BLaER1 (cell line): ENCODE data around the gene SCAF8.

Experiments used
- H3K27ac ChIP-seq: shearing (Covaris generic); formaldehyde crosslinking; 2 replicates; pipeline ENCODE4 v1.8.1; 2022
- H3K27me3 ChIP-seq: shearing (Covaris generic); formaldehyde crosslinking; 2 replicates; pipeline ENCODE4 v1.8.1; 2022
- H3K36me3 ChIP-seq: shearing (Covaris generic); formaldehyde crosslinking; 2 replicates; pipeline ENCODE4 v1.8.1; 2022
- H3K4me1 ChIP-seq: shearing (Covaris generic); formaldehyde crosslinking; 2 replicates; pipeline ENCODE4 v1.8.1; 2022
- H3K4me2 ChIP-seq: shearing (Covaris generic); formaldehyde crosslinking; 2 replicates; pipeline ENCODE4 v1.8.1; 2022
- H3K4me3 ChIP-seq: shearing (Covaris generic); formaldehyde crosslinking; 2 replicates; pipeline ENCODE4 v1.8.1; 2022
- H3K9ac ChIP-seq: shearing (Covaris generic); formaldehyde crosslinking; 2 replicates; pipeline ENCODE4 v1.8.1; 2022
- H3K9me3 ChIP-seq: shearing (Covaris generic); formaldehyde crosslinking; 2 replicates; pipeline ENCODE4 v1.8.1; 2022
- H4K20me1 ChIP-seq: shearing (Covaris generic); formaldehyde crosslinking; 2 replicates; pipeline ENCODE4 v1.8.1; 2022
- Cebpa-rat ChIP-seq: shearing (Covaris generic); IDR thresholded peaks from 2 replicates; pipeline ENCODE4 v1.8.1; 2022

The SCAF8 gene

GRCh38 chr6:154733183-154733625, at the start of gene SCAF8:
SCAF8 (plus strand) TSS chr6:154733416; CDS start chr6:154733901, 485 bp downstream.
- Histone ChIP-seq H3K27ac (peak within 1 kb of the TSS; percentile 99), H3K27me3 (no peaks in the 10 kb centered on the region), H3K9me3 (no peaks in the 10 kb centered on the region), H3K4me1 (peaks cover 43% of the 10 kb centered on the region), H3K4me3 (peak within 1 kb of the TSS; percentile 91), H4K20me1 (peaks cover 43% of the 10 kb centered on the region), H3K4me2 (peak within 1 kb of the TSS; percentile 83), H3K36me3 (peaks cover 21% of the 10 kb centered on the region), H3K9ac (peak within 1 kb of the TSS; percentile 98)
- no peak for TF ChIP-seq Cebpa-rat

GRCh38 chr6:154683756-154684523, 49.3 kb upstream of the SCAF8 start:
- no peak for TF ChIP-seq Cebpa-rat

GRCh38 chr6:154686162-154686561, 47.1 kb upstream of the SCAF8 start:
- Histone ChIP-seq H3K4me1 (peaks cover 15% of the 10 kb centered on the region), H3K27ac (no peak overlapping the region), H3K9ac (no peak overlapping the region), H4K20me1 (no peaks in the 10 kb centered on the region), H3K9me3 (peaks cover 16% of the 10 kb centered on the region; the same call in 1 of the 2 replicates), H3K36me3 (no peaks in the 10 kb centered on the region), H3K4me2 (no peak overlapping the region), H3K27me3 (no peaks in the 10 kb centered on the region), H3K4me3 (no peak overlapping the region)
- TF ChIP-seq Cebpa-rat = no peak

More at GRCh38 chr6:154683756-154684523, 49.3 kb upstream of the SCAF8 start:
- Histone ChIP-seq H3K27me3 (no peaks in the 10 kb centered on the region), H3K4me1 (peaks cover 15% of the 10 kb centered on the region), H3K4me3 (no peak overlapping the region), H3K36me3 (no peaks in the 10 kb centered on the region), H3K27ac (peak overlapping the region; percentile 62), H3K4me2 (peak overlapping the region; percentile 59), H4K20me1 (no peaks in the 10 kb centered on the region), H3K9me3 (peaks cover 16% of the 10 kb centered on the region; the same call in 1 of the 2 replicates), H3K9ac (0 out of 2 replicates have a peak overlapping the region, but pooled peaks have one; percentile 24)

- Histone ChIP-seq H3K9me3 (peaks cover 16% of the 10 kb centered on the region; the same call in 1 of the 2 replicates), H3K4me1 (peaks cover 2% of the 10 kb centered on the region), H3K36me3 (no peaks in the 10 kb centered on the region), H3K4me3 (no peak overlapping the region), H3K27ac (no peak overlapping the region), H3K27me3 (no peaks in the 10 kb centered on the region), H3K4me2 (no peak overlapping the region), H3K9ac (no peak overlapping the region), H4K20me1 (no peaks in the 10 kb centered on the region)
- no peak for TF ChIP-seq Cebpa-rat
These were observed 43.5 kb upstream of the SCAF8 start for GRCh38 chr6:154689493-154690255.

GRCh38 chr6:154690857-154691256, 42.4 kb upstream of the SCAF8 start:
- H3K9me3 ChIP-seq = peaks cover 13% of the 10 kb centered on the region; the same call in 1 of the 2 replicates
- no peak overlapping the region for H3K4me3 ChIP-seq
- TF ChIP-seq Cebpa-rat = no peak
- H3K4me2 ChIP-seq = no peak overlapping the region
- H3K27me3 ChIP-seq = no peaks in the 10 kb centered on the region
- no peaks in the 10 kb centered on the region for H3K4me1 ChIP-seq
- no peak overlapping the region for H3K27ac ChIP-seq
- no peaks in the 10 kb centered on the region for H4K20me1 ChIP-seq
- no peak overlapping the region for H3K9ac ChIP-seq
- H3K36me3 ChIP-seq = no peaks in the 10 kb centered on the region

GRCh38 chr6:154696661-154697060, 36.6 kb upstream of the SCAF8 start:
- H3K4me1 ChIP-seq = no peaks in the 10 kb centered on the region
- no peaks in the 10 kb centered on the region for H3K27me3 ChIP-seq
- H3K9ac ChIP-seq = no peak overlapping the region
- H3K27ac ChIP-seq = no peak overlapping the region
- no peak overlapping the region for H3K4me3 ChIP-seq
- H3K36me3 ChIP-seq = no peaks in the 10 kb centered on the region
- no peak overlapping the region for H3K4me2 ChIP-seq
- no peak for TF ChIP-seq Cebpa-rat
- H3K9me3 ChIP-seq = no peaks in the 10 kb centered on the region
- no peaks in the 10 kb centered on the region for H4K20me1 ChIP-seq

- no peak overlapping the region for H3K9ac ChIP-seq
- H3K36me3 ChIP-seq = no peaks in the 10 kb centered on the region
- no peaks in the 10 kb centered on the region for H3K27me3 ChIP-seq
- no peak overlapping the region for H3K4me3 ChIP-seq
- no peaks in the 10 kb centered on the region for H3K9me3 ChIP-seq
- no peak overlapping the region for H3K4me2 ChIP-seq
- H3K27ac ChIP-seq = no peak overlapping the region
- no peaks in the 10 kb centered on the region for H3K4me1 ChIP-seq
- no peaks in the 10 kb centered on the region for H4K20me1 ChIP-seq
- no peak for TF ChIP-seq Cebpa-rat
These were observed 30.1 kb upstream of the SCAF8 start for GRCh38 chr6:154703124-154703523.

GRCh38 chr6:154705471-154706113, 27.6 kb upstream of the SCAF8 start:
- no peak overlapping the region for H3K9ac ChIP-seq
- TF ChIP-seq Cebpa-rat = no peak
- H3K4me2 ChIP-seq = no peak overlapping the region
- H3K36me3 ChIP-seq = no peaks in the 10 kb centered on the region
- no peaks in the 10 kb centered on the region for H4K20me1 ChIP-seq
- H3K9me3 ChIP-seq = no peaks in the 10 kb centered on the region
- no peak overlapping the region for H3K27ac ChIP-seq
- H3K4me1 ChIP-seq = no peaks in the 10 kb centered on the region
- no peak overlapping the region for H3K4me3 ChIP-seq
- no peaks in the 10 kb centered on the region for H3K27me3 ChIP-seq

GRCh38 chr6:154706389-154706788, 26.8 kb upstream of the SCAF8 start:
- Histone ChIP-seq H3K9ac (no peak overlapping the region), H4K20me1 (no peaks in the 10 kb centered on the region), H3K36me3 (no peaks in the 10 kb centered on the region), H3K4me3 (no peak overlapping the region), H3K27ac (no peak overlapping the region), H3K4me1 (no peaks in the 10 kb centered on the region), H3K9me3 (no peaks in the 10 kb centered on the region), H3K4me2 (no peak overlapping the region), H3K27me3 (no peaks in the 10 kb centered on the region)
- TF ChIP-seq Cebpa-rat = no peak
